Erythroblast (primary cell): Measurements from ENCODE around the gene FNDC3A.
"Not testable (repeated sequence)": the region's sequence is repeated elsewhere in the genome, so short reads cannot be mapped to it uniquely, and the experiment has no call there.

Experiments used
- DNase-seq, 2 experiments: peaks; one replicate each; lab custom pipeline; 2025; lab: John Stamatoyannopoulos, UW
- GATA1 ChIP-seq: IDR thresholded peaks from 2 replicates; pipeline ENCODE4 v1.6.1; 2011; ENCODE audit warnings: low read depth, mild to moderate bottlenecking, control low read depth, low read length, moderate library complexity
- POLR2A ChIP-seq: IDR thresholded peaks from 2 replicates; pipeline ENCODE4 v1.6.1; 2011; ENCODE audit warnings: mild to moderate bottlenecking, low read length

The FNDC3A gene

DNA sequence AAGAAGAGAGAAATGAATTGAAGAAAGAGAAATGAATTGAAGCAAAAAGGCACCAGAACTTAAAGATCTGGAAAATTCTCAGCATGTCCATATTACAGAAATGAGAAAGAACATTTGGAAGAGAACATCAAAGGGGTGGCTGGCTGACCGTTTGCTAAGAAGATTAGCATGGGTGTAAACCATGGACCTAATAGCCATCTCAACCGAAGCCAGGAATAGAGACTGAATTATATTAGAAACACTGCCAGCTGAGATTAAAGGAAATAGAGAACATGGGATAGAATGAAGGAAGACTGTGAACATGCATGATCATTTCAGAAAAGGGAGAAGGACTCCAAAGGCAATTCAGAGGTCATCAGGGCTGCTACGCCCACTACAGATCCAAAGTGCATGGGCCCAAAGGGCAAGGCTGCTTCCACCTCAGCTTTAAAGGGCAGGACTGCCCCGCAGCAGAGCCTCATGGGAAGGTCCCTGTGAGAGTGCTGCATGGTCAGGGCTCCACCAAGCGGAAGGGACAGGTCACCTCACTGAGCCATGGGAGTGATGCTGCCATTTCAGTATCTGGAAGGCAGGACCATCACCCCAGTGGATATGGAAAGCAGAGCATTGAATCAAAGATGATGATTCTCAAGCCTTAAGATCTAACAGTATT is 23.1 kb downstream of the FNDC3A start:
- TF ChIP-seq POLR2A = no peak
- no peak for TF ChIP-seq GATA1
- DNase-seq = no peak

DNA sequence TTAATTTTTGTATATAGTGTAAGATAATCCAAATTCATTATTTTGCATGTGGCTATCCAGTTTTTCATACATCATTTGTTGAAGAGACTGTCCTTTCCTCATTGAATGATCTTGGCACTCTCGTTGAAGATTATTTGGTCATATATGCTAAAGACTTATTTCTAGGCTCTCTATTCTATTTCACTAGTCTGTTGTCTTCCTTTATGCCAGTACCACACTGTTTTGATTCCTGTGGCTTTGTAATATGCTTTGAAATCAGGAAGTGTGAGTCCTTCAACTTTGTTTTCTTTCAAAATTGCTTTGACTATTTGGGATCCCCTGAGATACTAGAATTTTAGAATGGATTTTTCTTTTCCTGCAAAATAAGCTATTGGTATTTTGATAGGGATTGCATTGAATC is 24.5 kb downstream of the FNDC3A start:
- TF ChIP-seq GATA1 (no peak), POLR2A (no peak)
- no peak for DNase-seq

DNA sequence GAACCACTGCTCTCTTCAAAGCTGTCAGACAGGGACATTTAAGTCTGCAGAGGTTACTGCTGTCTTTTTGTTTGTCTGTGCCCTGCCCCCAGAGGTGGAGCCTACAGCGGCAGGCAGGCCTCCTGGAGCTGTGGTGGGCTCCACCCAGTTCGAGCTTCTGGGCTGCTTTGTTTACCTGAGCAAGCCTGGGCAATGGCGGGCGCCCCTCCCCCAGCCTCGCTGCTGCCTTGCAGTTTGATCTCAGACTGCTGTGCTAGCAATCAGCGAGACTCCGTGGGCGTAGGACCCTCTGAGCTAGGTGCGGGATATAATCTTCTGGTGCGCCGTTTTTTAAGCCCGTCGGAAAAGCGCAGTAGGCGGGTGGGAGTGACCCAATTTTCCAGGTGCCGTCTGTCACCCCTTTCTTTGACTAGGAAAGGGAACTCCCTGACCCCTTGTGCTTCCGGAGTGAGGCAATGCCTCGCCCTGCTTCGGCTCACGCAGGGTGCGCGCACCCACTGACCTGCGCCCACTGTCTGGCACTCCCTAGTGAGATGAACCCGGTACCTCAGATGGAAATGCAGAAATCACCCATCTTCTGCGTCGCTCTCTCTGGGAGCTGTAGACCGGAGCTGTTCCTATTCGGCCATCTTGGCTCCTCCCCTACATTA is 43.4 kb downstream of the FNDC3A start:
- DNase-seq = not testable (repeated sequence)

DNA sequence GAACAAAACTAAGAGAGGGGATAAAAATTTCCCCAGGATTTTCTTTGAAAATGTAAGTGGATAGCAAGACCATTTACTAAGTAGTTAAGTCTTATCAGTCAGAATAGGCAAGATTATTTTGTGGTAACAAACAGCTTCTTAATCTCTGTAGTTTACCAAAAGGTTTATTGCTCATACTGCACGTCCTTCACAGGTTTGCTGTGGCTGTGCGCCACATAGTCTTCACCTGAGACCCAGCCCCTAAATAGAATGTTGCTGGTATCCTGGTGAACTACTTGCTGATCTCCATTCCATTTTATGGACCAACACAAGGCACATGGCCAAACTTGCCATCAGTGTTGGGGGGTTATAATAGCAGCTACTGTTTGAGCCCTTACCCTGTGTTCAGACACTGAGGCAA is 44.6 kb downstream of the FNDC3A start:
- TF ChIP-seq POLR2A (no peak), GATA1 (no peak)

DNA sequence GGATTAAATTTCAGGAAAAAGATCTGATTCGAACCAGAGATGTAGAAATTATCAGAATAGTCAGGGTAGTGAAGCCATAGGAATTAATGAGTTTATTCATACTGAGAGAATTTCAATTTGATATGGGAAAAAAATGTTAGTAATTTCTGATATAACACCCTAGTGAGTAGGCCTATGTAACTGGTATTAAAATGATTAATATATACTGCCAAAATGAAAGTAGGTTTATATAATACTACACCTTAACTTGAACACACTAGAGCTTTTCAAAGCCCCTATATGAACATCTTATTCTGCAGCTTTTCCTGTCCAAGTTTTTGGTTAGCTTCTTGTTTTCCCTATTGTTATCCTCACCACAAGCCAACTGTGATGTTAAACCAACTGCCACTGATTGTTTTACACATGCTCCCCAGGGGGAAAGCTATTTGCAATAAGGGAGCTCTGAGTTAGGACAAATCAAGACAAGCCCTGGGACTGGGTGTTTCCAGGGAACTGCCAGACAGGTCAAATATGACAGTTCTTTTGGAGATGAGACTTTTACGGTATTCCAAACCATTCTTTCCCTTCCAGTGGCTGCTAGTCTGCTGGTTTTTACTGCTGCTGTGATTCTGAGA is 45.3 kb downstream of the FNDC3A start:
- TF ChIP-seq GATA1 (no peak), POLR2A (no peak)
- no peak for DNase-seq

More for the DNA sequence above, 44.6 kb downstream of the FNDC3A start:
- DNase-seq = no peak

DNA sequence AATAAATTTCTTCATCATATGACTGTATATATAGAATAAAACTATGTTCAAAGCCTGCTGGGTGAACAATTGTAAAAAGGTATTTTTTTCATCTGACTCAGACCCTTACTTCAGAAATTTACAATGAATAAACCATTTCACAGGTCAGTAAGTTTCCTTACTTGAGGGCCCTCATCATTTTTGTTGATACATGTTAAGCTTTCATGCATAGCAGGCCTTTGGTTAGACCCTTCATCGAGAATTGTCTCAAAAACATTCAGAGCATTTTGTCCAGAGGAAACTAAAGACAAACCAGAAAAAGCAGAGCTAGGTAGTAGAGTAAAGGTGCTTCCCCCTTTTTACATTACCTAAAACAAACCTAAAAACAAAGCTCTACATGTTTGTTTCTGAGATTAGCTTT is 46.2 kb downstream of the FNDC3A start:
- DNase-seq = no peak
- TF ChIP-seq GATA1 = no peak
- TF ChIP-seq POLR2A = no peak

DNA sequence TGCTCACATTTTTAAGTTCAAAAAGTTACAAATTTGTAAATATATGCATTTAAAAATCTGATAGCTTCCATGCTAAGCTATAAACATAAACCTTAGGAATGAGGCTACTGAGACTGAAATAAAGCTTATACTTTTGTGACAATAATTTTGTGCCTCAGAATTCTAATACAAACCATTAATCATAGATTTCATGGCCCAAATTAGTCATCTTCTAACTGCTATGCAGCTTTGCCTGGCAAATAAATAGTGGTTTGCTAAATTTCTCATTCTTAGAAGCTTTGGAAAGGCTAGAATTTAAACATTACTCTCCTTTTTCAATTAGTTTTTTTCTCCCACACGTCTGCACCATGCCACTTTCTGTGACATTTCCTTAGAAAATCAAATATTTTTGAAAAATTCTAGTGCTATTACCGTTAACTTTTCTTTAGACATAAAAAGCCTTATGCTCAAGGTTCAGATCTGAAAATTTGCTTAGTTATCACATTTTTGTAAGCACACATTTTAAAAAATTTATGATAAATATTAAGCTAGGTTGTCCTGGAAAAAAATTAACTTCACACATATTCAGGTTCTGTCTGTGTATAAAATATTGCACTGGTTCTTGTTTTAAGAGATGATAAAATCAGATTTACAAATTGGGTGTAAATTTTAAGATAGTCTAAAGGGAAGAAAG is 46.9 kb downstream of the FNDC3A start:
- DNase-seq = no peak
- TF ChIP-seq POLR2A (no peak), GATA1 (no peak)

DNA sequence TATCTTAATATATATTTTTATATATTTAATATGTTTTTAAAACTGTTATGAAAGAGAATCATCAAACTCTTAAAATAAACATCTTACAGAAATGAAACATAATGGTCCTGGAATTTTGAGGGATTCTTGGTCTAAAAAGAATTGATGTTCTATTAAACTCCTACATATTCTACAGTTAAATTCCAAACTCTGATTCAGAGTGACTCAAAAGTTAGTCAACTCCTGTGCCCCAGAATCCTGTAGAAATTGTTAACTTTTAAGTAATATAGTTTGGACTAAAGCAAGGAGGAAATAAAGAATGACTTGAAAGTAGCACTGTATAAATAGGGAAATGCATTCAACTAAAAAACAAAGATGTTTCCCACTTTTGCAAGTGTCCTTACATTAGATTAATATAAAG is 47.7 kb downstream of the FNDC3A start:
- TF ChIP-seq GATA1 (no peak), POLR2A (no peak)
- no peak for DNase-seq

DNA sequence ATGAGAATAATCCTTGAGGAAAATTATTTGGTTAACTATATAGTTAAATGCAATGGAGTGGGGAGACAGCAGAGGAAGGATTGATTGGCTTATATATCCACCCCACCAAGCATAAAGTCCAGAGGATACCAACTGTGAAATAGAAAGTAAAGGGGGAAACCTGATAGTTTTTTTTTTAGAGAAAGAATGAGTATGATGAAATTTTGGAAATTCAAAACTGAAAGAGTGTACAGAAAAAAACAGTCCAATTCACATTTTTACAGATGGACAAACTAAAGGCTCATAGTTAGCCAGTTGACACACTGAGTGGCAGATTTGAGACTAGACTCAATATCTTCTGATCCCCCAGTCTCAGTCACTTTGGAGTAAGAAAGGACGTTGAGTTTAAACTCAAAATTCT is 51.1 kb downstream of the FNDC3A start:
- TF ChIP-seq GATA1 (no peak), POLR2A (no peak)
- no peak for DNase-seq

DNA sequence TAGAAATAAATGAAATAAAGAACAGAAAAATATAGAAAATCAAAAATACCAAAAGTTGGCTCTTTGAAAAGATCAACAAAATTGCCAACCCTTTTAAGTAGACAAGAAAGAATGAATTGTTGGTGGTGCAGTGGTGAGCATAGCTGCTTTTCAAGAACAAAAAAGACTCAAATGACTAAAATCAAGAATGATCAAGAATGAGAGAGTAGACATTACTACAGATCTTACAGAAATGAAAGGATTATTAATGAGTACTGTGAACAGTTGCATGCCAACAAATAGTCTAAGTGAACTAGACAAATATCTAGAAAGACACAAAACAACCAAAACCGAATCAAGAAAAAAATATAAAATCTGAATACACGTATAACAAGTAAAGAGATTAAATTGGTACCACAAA is 53.9 kb downstream of the FNDC3A start:
- no peak for DNase-seq
- TF ChIP-seq POLR2A (no peak), GATA1 (no peak)

DNA sequence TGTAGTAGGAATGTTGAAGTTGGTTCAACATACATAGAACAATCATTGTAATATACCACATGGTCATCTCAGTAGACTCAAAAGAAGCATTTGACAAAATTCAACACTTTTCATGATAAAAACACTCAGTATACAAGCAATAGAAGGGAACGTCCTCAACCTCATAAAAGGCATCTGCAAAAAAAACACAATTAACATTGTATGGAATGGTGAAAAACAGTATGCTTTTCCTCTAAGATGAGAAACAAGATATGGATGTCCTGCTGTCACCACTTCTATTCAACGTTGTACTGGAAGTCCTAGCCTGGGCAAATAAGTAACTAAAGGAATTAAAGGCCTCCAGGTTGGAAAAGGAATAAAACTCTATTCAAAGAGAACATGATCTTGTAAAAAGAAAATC is 54.5 kb downstream of the FNDC3A start:
- no peak for DNase-seq
- TF ChIP-seq GATA1 (no peak), POLR2A (no peak)

DNA sequence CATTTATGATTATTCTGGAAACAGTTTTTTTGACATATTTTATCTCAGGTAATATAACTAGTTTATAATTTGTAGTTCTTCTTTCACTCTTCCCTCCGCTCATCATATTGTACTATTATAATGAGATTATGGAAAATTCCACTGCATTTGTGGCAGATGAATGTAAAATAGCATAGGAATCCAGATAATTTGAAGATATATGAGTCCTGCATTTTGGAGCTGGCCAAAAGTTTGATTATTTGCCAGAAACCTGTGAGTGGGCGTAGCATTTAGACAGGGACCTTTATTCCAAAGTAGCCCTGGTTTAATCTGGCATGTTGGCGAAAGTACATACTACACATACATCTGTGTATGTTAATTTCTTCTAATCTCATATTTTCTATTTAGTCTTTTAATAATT is 65.2 kb downstream of the FNDC3A start:
- no peak for DNase-seq
- TF ChIP-seq GATA1 = no peak
- no peak for TF ChIP-seq POLR2A

DNA sequence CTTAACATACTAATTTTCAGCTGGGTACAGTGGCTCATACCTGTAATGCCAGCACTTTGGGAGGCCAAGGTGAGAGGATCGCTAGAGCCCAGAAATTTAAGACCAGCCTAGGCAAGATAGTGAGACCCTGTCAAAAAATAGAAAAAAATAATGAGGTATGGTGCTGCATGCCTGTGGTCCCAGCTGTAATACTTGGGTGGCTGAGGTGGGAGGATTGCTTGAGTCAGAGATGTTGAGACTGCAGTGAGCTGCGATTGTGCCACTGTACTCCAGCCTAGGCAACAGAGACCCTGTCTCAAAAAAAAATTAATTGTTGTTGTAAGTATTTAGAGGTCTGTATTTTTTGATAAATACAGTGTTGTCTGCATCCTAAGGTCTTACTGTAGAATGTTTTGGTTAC is 66.8 kb downstream of the FNDC3A start:
- DNase-seq = no peak
- no peak for TF ChIP-seq GATA1
- no peak for TF ChIP-seq POLR2A

DNA sequence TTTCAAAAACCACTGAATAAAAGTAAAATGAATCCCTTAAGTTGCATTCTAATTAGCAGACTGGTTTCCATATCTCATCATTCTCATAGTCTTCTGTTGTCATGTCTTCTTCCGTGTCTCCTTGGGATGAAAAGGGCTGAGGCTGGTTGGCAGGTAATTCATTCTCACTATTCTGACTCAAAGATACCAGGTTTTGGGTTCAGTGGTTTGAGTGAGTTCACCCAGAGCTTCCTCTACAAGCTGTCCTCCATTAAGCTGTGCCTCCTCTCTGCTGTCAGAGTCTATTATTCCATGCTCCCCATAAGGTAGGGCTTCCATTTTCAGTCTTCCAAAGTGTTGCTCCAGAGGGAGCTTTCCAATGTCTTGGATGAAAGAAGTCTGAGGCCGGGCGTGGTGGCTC is 68.3 kb downstream of the FNDC3A start:
- TF ChIP-seq GATA1 (no peak), POLR2A (no peak)
- DNase-seq = no peak
